GM19025 (cell line): ENCODE results near the gene DPF3.

Experiments
- ATAC-seq: cut with Tn5 transposase; IDR thresholded peaks from one replicate; pipeline ENCODE4 v1.9.1; 2021; ENCODE audit warnings: mild to moderate bottlenecking, low read depth, moderate library complexity; ENCODE audit not compliant: unreplicated experiment

DPF3 gene

GRCh38 chr14:72662214-72662613 lies 231.7 kb downstream of the DPF3 start:
- no peak for ATAC-seq

GRCh38 chr14:72657214-72657921 lies 236.5 kb downstream of the DPF3 start:
- no peak for ATAC-seq

DNA sequence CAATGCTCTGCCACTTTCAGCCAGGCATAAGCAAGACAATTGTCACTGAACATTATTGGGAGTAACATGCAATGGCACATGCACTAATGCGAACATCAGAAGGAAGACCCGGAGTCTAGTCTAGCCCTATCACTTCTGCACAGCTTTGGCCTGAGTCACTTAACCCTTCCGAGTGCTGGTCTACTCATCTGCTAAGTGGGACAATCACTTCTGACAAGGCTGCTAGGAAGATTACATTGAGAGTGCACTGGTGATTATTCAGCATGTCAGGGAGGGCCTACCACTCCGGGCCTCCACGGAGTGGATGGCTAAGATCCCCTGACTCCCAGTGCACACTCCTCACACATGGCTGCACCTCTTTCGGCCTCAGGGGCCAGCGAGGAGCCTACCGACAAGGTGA lies 240.9 kb downstream of the DPF3 start:
- no peak for ATAC-seq

DNA sequence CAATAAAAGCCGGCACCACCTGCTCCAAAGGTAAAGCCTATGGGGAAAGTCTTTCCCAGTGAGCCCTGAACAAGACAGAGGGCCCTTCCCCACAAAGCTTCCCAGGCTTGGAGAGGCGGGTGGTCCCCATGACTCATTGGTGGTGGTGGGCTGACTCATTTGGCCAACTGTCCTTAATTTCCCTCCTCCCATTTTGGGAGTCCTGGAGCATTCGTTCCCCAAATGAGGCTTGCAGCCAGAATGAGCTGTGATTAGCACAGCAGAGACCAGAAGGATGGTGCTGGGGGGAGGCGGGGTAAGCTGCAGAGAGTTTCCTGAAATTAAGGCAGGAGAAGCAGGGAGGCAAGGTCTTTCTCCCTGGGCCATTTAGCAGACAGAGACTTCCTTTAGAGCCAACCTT lies 241.7 kb downstream of the DPF3 start:
- ATAC-seq = no peak

DNA sequence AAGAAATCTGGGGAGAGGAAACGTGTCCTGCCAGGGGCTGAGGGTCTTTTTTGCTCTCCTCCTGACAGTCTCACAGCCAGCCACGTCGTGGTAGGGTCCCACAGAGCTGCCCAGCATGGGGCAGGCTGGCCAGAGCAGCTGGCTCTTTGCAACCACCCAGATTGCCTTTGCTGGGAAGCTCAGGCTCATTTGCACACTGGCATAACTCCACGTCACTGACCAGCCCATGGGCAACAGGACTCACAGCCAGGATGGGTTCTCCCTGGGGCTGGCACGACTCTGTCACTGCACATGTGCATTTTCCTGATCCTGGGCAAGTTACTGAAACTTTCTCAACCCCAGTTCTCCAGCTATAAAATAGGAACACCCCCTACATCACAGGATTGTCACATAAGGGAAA lies 242.2 kb downstream of the DPF3 start:
- no peak for ATAC-seq

DNA sequence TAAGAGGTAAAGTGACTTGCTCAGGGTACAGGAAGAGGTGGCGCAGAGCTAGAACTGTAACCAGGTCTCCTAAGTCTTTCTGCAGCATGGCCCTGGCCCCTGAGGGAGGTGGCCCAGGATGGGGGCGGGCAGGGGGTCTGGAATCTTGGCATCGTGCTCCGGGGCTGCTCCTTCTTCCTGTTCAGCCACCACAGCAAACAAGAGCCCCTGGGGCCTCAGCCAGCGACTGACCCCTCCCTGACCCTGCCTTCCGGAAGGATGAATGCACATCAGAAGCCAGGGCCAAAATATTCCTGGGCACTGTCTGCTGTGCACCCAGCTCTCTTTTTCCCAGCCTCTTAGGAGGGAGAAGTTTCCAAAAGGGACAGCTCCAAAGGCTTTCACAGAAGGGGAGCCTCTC lies 242.8 kb downstream of the DPF3 start:
- no peak for ATAC-seq

GRCh38 chr14:72649603-72650227 lies 244.2 kb downstream of the DPF3 start:
- no peak for ATAC-seq

DNA sequence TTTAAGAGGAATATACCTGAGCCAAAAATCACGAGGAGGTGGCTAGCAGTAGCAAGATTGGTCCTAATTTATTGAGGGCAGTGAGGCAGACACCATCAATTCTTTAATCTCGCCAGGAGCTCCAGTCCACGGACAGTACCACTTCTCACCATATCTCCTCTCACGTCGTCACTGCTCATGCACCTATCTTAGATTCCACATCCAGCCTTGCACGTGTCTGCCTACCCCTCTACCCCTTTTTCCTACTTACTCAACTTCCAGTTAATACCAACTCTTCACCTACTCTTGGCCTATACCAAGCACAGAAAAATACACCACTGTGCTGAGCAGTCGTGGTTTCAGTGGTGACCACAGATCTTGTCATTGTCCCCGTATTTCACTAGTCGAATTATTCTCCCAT lies 246.1 kb downstream of the DPF3 start:
- ATAC-seq = no peak

DNA sequence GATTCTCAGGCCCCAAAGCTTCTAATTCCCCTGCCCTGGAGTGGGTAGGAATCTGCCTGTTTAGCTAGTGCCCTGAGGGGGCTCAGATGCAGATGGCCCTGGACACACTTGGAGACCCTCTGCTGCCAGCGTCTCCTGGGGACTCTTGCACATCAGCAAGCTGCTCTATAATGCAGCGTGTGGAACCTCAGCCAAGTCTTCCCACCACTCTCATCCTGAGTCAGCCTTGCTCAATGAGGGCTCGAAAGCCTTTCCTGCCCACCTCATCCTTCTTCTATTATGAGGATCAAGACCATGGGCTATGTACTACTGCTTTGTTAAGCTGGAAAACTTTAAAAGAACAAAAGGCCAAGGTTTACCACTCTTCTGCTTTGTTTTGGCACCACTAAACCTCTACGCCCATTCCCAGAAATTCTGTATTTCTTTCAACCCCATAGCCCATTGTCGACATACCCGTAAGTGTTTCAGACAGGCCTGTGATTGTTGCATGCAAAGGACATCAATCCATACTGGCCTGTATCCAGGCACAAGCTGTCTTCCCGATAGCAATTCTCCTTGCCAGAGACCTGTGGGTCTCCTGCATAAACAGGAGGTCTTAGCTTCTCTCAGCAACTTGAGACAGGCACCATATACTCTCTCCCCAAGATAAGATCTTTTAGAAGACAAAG lies 246.9 kb downstream of the DPF3 start:
- no peak for ATAC-seq

- ATAC-seq = no peak
Observed at GRCh38 chr14:72645706-72646105, 248.2 kb downstream of the DPF3 start.

DNA sequence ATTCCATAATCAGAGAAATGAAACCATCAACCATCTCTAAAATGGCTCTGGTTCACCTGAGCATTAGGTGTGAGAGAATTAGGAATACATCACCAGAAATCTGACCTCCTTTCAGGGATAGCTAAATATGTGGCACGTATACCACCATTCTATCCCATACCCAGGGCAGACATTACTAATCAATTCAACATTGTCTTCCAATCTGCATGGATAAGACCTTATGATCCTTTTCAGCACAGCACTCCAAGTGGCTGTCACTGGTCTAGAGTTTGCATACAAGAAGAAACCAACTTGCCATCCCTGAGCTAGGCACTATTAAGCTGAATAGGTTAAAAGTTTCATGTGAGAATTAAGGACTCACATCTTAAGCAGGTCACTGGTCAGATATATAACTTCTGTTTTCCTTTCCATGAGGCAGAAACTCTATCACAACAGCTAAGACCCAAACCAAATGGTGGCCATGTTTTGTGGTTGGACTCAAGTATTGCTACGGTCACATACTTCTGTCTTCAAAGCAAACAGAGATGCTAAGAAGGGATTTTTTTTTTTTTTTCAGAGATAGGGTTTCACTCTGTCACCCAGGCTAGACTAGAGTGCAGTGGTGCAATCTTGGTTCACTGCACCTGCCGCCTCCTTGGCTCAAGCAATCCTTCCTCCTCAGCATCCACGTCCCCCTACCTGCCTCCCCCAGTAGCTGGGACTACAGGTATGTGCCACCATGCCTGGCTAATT lies 249.0 kb downstream of the DPF3 start:
- ATAC-seq = no peak

DNA sequence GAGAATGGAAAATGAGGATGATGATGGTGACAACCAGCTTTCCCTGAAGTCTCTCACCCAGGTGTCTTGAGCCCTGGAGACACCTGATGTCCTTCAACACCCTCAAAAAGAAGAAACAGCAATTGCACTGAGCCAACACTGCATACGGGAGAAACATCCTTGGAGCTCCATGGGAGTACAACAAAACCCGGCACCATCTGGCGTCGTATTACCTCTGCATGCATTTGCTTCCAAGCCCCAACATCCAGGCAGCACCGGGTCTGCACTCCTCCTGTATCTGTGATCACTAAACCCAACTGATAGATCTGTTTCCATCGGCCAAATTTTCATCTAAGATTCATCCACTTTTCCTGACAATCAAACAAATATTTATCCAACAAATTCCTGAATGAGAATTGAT lies 249.9 kb downstream of the DPF3 start:
- ATAC-seq = no peak

- ATAC-seq = no peak
Observed at GRCh38 chr14:72643317-72643801, 250.5 kb downstream of the DPF3 start.

- no peak for ATAC-seq
Observed at GRCh38 chr14:72640911-72641485, 252.9 kb downstream of the DPF3 start.

- no peak for ATAC-seq
Observed at GRCh38 chr14:72638021-72638420, 255.9 kb downstream of the DPF3 start.

GRCh38 chr14:72636871-72637270 lies 257.0 kb downstream of the DPF3 start:
- no peak for ATAC-seq

DNA sequence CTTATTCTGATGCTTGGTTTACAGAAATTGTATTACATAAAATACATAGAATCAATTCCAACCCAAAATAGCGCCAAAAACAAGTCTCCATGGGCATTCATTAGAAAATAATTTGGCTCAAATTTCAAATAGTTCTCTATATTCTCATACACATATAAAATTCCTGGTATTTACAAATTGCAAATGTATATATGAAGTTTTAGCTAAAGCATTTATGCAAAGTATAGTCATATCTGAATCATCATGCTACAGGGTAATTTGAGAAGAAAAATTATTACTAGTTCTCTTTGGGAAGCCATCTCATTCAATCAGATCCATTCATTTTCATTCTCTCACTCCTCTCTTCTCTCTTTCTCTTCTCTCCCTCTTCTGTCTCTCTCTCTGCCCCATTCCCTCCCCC lies 257.8 kb downstream of the DPF3 start:
- ATAC-seq = no peak

GRCh38 chr14:72634691-72635616 lies 258.9 kb downstream of the DPF3 start:
- ATAC-seq = no peak

GRCh38 chr14:72633551-72633950 lies 260.4 kb downstream of the DPF3 start:
- ATAC-seq = no peak

- ATAC-seq = no peak
Observed at GRCh38 chr14:72632727-72633126, 261.2 kb downstream of the DPF3 start.
